GM18502 (cell line): Measurements from ENCODE around the gene TRAPPC8.
A peak's percentile ranks its signal among the peaks of the same experiment; 100 is the strongest.
"Not testable (repeated sequence)": the region's sequence is repeated elsewhere in the genome, so short reads cannot be mapped to it uniquely, and the experiment has no call there.

Experiments
- ATAC-seq: cut with Tn5 transposase; IDR thresholded peaks from one replicate; pipeline ENCODE4 v1.9.1; 2021; ENCODE audit warnings: mild to moderate bottlenecking; ENCODE audit not compliant: unreplicated experiment, poor library complexity

Gene TRAPPC8

DNA sequence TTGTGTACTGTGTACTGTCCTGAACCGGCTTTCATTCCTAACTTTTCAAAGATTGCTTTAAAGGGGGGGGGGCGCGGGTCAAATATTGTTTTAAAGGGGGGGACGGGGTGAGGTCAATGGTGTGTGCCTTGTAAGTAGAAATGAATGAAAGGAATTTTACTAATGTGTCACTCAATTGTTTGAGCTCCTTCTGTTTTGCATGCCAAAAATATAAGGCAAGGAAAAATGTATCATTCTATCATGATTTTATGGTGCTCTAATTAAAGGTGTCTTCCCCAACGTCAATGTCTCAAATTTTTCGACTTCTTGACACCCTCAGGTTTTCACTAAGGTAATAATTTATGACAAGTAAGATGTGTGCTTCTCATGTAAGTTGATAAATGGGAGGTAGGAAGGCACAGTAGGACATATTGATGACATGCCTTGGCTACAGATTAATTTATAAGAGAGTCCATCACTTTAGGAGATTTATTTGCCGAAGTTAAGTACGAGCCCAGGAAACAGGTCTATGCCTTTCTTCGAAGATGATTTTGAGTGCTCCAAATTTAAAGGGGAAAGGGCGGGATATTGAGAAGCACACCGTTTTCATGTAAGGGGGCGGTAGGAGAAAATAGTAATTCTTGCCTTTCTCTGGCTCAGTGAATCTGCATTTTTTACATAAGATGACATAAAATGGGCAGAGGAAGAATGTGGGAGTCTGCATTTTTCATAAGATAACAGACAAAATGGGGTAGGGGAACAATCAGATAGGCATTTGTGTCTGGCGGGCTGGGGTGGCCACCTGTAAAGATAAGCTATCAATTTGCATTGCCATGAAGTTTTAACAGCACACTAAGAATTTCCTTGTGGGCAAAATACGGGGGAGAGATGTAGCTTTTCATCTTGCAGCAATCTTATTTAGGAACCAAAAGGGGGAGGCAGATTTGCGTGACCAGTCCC, 1.2 kb upstream of the TRAPPC8 start:
- no peak for ATAC-seq

DNA sequence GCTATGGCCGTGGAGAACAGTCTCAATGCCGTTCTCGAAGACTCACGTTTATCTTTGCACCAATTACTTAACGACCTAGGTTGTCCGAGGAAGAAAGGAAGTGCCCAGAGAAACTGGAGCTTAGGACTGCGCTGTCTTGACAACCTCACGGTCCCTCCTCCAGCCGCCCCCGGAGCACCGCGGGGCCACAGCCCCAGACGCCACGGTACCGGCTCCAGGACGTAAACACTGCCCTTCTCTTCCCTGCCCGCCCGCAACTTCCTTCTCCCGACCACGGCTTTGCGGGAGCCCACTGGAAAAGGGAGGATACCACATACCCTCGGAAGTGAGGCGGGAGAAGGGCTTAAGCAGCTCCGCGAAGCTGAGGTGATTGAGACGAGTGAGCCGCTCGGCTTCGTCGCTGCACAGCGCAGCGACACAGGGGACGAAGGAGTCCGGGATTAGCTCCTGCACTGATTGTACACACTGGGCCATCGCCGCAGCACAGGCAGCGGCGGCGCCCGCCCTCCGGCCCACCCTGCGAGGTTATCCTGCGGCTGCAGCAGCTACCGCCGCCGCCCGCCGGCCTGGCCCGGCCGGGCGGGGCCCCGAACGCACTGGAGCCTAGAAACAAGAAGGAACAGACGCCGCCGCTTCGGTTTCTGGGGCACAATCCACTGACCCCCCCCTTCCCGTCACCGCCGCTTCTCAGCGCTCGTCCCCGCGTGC, 483 bp downstream of the TRAPPC8 start:
- peak; percentile 42 for ATAC-seq

DNA sequence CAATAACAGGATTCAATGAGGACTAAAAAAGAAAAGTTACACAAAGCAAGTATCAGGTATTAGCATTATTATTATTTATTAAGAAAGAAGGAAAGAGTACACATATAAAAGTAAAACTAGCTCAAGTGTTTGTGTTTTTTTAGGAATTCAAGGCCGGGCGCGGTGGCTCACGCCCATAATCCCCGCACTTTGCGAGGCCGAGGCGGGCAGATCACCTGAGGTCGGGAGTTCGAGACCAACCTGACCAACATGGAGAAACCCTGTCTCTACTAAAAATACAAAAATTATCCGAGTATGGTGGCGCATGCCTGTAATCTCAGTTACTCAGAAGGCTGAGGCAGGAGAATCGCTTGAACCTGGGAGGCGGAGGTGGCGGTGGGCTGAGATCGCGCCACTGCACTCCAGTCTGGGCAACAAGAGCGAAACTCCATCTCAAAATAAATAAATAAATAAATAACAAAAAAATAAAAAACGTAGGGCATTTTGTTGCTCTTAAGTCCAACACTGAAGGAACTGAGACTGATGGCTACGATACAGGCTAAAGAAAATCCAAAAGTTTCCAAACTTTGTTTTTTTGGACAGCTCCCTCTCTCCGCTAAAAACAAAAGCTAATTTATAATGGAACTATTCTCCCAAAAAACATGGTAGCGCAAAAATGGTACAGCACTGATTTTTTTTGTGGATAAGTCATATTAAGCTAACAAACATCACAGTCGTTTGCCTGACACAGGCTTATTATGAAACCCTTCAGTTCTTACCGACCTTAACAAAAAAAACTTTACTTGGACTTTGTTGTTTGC, 1.7 kb downstream of the TRAPPC8 start:
- ATAC-seq = no peak

DNA sequence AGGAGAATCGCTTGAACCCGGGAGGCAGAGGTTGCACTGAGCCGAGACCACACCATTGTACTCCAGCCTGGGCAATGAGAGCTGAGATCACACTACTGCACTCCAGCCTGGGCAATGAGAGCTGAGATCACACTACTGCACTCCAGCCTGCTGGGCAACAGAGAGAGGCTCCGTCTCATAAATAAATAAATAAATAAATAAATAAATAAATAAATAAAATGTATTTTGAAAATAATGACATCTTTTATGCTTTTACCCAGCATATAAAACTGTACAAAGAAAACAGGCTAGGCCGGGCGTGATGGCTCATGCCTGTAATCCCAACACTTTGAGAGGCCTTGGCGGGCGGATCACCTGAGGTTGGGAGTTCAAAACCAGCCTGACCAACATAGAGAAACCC, 8.2 kb downstream of the TRAPPC8 start:
- ATAC-seq = not testable (repeated sequence)

DNA sequence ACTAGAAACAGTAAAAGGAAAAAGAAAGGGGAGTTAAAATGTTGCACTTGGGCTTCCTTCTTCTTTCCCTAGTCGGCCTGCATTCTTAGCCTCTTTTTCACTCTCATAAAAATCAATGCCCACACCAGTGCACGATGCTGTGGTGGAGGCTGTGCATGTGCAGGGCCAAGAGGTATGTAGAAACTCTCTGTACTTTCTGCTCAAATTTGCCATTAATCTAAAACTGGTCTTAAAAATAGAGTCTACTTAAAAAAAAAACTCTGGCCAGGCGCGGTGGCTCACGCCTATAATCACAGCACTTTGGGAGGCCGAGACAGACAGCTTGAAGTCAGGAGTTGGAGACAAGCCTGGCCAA, 11.1 kb downstream of the TRAPPC8 start:
- no peak for ATAC-seq

DNA sequence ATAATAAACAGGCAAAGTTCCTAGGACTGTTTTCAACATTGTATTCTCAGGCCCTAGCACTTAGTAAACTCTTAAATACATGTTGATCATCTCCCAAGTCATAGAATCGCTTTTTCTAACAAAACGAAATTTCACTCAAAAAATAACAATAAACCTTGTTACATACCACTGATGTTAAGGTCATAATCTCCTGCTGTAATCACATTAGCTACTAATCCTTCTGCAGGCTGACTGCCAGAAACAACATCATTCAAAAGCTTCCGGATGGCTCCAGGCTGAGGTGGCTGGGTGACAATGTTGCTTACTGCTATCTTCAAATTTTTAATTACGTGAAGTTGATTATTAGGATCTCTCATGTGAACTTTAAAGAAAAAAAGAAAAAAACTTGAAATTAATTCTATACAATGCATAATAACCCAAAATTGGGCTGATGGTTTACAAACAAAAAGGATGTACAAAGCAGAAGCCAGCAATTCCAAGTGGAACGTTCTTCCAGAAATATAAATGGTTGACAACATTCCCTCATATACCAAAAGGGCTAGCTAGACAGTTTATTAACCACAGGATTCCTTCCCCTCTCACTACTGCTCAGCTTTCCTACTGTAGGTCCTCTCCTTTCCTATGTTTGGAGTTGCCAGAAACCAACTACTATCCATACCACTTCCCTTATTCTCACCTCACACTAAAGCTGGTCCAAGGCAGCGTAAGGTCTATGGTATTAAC, 11.6 kb downstream of the TRAPPC8 start:
- ATAC-seq = no peak

DNA sequence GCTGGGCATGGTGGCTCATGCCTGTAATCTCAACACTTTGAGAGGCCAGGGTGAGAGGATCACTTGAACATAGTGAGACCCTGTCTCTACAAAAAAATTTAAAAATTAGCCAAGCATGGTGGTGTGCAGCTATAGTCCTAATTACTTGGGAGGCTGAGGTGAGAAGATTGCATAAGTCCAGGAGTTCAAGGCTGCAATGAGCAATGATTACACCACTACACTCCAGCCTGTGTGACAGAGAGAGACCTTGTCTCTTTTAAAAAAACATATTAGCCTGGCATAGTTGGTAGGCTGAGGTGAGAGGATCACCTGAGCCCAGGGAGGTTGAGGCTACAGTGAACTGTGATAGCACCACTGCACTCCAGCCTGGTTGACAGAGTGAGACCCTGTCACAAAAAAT, 13.7 kb downstream of the TRAPPC8 start:
- no peak for ATAC-seq

DNA sequence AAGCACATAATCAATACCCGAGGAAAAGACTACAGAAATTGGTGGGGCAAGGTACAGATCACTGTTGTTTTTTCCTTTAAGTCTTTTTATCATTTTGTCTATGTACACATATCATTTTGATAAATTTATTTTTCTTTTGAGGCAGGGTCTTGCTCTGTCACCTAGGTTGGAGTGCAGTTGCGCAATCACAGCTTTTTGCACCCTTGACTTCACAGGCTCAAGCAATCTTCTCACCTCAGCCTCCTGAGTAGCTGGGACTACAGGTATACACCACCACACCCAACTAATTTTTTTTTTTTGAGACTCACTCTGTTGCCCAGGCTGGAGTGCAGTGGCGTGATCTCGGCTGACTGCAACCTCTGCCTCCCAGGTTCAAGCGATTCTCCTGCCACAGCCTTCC, 15.9 kb downstream of the TRAPPC8 start:
- ATAC-seq = not testable (repeated sequence)

DNA sequence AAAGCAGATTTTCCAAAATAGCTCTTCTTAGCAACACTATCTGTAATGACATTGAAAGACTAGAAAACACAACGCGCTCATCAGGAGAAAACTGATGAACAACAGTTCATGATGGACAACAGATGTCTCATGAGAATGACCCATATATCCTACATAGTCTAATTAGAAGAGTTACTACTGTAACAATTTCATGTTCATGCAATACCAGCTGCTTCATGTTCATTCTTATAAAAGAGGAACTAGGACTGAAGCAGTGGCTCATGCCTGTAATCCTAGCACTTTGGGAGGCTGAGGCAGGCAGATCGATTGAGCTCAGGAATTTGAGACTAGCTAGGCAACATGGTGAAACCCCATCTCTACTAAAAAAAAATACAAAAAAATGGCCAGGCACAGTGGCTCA, 22.7 kb downstream of the TRAPPC8 start:
- ATAC-seq = no peak

DNA sequence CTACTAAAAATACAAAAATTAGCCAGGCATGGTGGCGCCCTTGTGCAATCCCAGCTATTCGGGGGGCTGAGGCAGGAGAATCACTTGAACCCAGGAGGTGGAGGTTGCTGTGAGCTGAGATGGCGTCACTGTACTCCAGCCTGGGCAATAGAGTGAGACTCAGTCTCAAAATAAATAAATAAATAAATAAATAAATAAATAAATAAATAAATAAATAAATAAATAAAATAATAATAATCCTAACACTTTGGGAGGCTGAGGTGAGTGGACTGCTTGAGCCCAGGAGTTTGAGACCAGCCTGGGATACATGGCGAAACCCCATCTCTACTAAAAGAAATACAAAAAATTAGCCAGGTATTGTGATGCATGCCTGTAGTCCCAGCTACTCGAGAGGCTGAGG, 23.6 kb downstream of the TRAPPC8 start:
- not testable (repeated sequence) for ATAC-seq

DNA sequence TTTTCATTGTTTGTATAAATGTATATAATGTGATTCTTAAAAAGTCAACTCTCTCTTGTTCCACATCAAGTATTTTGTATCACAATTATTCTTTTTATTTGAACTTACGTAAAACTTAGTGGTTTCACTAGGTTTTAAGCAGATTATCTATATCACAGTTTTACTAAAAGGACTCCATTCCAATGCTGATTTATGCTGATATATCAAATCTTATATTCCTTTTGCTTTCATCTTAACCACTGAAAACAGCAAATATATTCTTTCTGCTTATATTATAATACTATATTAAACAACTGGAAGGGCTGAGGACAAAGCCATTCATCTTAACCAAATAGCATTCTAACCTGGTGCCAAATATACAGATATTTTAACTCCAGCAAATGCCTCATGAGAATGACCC, 24.2 kb downstream of the TRAPPC8 start:
- ATAC-seq = no peak

DNA sequence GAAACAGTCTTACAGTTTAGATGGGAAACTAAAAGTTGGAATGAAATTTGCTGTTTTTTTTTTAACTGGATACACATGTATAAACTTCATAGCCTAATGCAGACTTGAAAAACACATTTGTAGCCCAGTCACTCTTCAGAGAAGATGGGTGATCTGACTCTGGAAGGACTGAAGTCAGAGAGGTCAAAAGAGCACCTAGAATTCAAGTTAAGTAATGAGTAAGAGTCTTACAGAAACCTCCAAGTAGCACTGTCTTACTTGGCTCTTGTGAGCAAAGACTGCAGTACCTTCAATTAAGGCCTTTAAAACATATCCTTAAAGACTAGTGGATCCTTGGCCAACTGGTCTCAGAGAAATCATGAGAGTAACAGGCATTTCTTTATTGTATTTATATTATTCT, 41.9 kb downstream of the TRAPPC8 start:
- no peak for ATAC-seq

DNA sequence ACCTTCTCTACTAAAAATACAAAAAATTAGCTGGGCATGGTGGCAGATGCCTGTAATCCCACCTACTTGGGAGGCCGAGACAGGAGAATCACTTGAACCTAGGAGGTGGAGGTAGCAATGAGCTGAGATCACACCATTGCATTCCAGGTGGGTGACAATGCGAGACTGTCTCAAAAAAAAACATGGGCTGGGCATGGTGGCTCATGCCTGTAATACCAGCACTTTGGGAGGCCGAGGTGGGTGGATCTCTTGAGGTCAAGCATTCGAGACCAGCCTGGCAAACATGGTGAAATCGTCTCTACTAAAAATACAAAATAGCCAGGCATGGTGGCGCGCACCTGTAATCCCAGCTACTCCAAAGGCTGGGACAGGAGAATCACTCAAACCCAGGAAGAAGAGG, 43.2 kb downstream of the TRAPPC8 start:
- ATAC-seq = not testable (repeated sequence)

DNA sequence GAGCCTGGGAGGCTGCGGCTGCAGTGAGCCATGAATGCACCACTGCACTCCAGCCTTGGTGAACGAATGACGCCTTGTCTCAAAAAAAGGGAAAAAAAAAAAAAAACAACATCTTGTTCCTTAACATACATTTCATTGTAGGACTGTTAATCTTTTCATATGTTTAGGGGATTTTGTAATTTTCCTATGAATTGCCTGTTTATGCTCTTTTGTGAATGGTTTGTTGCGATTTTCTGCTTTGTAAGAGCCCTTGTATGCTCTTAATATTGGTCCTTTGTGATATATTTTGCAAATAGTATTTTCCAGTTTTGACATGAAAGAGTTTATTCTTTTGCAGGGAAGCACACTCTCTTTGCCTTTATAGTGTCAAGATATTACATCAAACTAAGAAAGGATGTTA, 50.0 kb downstream of the TRAPPC8 start:
- ATAC-seq = no peak

DNA sequence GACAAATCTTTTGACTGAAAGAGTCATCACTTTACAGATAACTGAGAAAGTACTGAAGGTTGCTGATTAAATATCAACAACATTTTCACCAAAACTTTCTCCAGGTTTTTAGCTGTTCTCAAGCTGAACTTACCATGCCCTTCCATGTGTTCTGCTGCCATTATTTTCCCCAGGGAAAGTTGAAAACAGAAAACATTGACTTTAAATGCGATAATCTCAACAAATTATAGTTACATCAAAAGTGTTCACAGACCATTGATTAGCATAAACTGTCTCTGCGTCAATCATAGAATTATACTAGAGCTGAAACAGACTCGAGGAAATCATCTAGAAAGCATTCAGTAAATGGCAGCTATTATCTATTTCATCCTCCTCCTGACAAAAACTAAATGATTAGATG, 51.4 kb downstream of the TRAPPC8 start:
- ATAC-seq = no peak

DNA sequence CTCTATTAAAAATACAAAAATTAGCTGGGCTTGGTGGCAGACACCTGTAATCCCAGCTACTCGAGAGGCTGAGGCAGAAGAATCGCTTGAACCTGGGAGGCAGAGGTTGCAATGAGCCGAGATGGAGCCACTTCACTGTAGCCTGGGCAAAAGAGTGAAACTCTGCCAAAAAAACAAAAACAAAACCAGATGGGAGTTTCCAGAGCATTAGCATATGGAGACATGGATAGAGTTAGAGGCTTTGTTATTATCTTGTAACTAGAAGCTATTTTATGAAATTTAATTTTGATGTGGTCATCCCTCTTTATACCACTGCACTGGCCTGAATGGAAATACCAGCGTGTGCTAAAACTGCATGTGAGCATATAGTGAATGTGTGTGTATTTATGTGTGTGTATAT, 58.9 kb downstream of the TRAPPC8 start:
- ATAC-seq = no peak

DNA sequence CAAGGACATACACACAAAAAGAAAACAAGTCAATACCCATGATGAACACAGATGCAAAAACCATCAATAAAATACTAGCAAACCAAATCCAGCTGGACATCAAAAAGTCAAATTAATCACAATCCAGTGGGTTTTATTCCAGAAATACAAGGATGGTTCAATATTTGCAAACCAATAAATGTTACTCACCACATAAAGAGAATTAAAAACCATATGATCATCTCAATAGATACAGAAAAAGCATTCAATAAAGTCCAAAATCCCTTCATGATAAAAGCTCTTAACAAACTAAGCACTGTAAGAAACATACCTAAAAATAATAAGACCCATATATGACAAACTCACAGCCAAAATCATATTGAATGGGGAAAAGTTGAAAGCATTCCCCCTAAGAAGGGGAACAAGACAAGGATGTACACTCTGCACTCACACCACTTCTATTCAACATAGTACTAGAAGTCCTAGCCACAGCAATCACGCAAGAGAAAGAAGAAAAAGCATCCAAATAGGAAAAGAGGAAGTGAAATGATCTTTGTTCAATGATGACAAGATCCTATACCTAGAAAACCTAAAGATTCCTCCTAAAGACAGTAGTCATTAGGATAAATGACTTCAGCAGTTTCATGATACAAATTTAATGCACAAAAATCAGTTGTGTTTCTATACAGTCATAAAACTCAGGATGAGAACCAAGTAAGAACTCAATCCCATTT, 62.6 kb downstream of the TRAPPC8 start:
- no peak for ATAC-seq

DNA sequence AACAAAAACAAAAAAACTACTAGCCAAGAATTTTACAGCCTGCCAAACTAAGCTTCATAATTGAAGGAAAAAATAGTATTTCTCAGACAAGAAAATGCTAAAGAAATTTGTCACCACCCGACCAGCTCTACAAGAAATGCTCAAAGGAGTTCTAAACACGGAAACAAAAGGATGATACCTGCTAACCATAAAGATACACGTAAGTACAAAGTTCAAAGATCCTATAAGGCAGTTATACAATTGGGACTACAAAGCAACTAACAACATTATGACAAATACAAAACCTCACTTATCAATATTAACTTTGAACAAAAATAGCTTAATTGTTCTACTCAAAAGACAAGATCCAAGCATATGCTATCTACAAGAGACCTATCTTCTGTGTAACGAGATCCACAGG, 64.6 kb downstream of the TRAPPC8 start:
- ATAC-seq = no peak

DNA sequence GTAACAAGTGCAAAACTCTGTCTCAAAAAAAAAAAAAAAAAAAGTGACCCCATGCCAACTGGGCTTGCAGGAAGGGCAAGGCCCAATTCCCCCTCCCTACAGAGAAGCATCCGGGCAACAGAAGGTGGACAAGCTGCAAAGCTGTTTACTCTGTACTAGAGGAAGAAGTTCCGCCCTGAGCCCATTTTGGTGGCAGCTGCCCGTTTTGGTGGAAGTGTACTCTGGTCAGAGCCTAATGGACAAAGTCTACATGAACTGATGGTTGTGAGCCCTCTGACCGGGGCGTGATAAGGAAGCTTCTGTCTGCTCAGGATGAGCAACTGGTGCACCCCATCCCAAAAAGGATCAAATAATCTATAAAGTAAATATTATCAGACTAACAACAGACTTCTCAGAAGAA, 65.0 kb downstream of the TRAPPC8 start:
- ATAC-seq = no peak

DNA sequence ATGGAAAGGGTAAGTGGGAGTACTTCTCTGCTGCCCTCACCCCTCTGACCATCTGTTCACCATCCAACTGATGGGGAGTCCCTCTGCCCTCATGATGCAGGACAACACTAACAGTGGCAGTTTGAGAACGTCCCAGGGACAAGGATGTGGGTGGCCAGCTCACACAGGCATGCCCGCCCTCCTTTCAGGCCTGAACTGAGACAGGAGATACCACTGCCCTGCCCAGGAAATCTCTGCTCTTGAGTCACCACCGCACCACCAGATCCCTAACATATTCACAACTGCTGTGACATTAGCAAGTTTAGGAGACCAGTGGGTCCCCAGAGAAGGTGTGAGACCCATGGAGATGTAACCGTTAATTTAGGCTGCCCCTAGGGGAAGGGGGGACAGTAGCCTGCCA, 66.2 kb downstream of the TRAPPC8 start:
- no peak for ATAC-seq
